ENCODE measurements around the gene ADAM19.

The ADAM19 gene

DNA sequence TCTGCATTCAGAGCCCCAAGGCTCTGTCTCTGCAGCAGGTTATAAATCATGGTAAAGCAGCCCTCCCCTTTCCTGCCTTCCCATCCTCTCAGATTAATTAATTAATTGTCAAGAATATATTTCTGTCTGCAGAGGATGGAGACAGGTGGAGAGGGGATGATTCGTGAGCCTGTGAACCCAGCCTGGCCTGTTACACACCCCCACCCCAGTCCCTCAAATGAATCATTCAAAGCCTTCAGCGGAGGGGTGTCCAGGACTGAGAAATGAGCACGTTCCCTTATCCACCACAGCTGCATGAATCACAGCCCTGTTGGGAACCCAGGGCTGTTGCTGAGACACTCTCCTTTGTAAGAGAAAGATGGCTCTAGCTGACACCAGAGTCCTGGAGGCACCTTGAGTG is 59.6 kb downstream of the ADAM19 start:
- no peak for DNase-seq (ENCODE audit: low spot score)

- no peak for DNase-seq (ENCODE audit: low spot score)
These were observed 60.6 kb downstream of the ADAM19 start for GRCh38 chr5:157514974-157515373.

DNA sequence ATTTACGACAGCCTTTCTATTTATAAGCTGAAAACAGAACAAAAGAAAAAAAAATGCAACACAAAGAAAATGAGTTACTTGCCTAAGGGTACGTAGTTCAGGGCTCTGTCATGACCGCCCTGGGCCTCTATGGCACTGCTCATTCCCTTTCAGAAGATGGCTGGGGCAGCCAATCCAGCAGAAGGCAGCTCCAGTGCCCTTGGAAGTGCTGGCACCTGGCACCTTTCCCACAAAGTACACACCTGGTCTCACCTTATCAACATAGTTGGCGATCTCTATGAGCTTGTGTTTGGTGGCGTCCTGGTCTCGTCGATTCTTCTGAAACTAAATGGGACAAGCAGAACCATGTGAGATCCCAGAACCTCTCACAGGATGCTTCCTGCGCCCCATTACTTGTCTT is 62.4 kb downstream of the ADAM19 start:
- DNase-seq (ENCODE audit: low spot score): no peak

GRCh38 chr5:157511651-157512644 is 63.6 kb downstream of the ADAM19 start:
- no peak for DNase-seq (ENCODE audit: low spot score)

DNA sequence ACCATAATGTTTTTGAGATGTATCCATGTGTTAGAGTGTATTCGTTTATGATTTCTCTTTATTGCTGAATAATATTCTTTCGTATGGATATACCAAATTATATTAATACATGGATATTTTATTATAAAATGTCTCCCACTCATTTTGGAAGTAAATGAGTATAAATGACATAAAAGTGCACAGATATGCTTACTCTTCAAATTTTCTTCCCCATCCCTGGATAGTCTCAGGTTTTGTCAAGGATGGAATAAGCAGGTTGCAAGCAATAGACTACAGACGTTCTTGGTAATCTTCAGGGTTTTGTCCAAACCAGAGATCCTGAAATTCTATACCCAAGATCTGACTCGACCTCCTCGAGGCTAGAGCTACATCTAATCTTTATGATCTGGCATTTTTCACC is 64.9 kb downstream of the ADAM19 start:
- DNase-seq (ENCODE audit: low spot score): no peak

DNA sequence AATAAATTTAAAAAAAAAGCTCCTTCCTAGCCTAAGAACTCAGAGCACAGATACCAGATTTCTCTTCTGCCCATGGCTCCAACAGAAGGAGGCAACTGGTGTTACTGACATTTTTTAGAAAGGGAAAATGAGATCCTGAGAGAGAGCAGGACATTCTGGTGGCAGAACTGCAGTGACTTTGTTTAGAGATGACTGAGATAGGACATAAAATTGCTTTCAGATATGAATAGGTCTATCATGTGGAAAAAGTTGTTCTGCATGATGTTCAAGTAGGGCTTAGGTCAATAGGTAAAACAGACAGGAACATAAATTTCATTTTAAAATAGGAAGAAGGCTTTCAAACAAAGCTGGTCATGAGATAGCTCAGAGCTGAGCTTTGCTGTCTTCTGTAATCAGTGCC is 66.0 kb downstream of the ADAM19 start:
- no peak for DNase-seq (ENCODE audit: low spot score)

DNA sequence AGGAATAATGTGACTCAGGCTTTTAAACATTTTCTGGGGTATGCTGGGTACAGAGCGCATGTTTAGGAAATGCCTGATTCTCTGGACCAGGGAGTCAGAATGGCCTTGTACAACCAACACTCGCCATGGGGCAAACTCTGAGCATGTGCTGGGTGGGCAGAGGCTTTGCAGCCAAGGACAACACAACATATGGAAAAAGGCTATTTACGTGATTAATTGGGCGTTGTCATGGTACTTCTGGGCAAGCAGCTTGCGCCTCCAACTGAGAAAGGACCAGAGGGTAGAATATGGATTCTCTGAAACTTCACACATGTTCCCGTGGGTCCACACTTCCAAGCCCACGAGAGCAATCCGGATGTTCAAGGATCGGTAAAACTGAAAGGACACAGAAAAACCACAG is 66.5 kb downstream of the ADAM19 start:
- no peak for DNase-seq (ENCODE audit: low spot score)

DNA sequence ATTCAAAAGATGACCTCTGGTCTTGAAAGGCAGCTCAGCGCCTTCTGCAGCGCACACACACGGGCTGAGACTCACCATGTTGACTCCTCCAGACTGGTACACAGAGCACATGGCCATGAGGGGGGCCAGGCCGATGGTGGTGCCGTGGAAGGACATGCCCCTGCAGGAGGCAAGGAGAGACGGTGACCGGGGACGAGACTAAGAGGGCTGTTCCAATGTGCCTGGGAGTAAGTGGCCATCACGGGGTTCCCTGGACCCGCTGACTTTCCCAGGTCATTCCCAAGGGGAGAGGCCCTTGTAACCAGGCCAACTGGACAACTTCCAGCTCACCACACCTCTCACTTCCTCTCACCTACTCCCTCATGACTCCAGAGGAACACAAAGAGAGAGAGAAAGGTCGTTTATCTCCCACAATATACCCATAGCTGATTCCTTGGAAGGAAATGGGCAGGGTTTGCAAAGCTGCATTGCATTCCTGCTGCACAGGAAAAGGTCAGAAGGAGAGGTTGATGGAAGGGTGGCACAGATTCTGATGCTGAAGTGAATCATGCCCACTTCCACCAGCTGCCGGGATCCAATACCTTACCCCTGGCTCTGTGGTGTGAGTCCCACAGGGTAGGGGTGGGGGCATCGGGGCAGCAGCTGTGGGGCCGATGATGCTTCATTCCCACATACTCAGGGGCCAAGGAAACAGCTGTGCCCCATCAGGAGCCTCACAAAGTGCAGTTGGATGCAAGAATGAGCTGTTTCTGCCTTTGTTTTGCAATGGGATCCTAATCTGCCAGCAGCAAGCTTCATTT is 68.4 kb downstream of the ADAM19 start:
- no peak for DNase-seq (ENCODE audit: low spot score)

DNA sequence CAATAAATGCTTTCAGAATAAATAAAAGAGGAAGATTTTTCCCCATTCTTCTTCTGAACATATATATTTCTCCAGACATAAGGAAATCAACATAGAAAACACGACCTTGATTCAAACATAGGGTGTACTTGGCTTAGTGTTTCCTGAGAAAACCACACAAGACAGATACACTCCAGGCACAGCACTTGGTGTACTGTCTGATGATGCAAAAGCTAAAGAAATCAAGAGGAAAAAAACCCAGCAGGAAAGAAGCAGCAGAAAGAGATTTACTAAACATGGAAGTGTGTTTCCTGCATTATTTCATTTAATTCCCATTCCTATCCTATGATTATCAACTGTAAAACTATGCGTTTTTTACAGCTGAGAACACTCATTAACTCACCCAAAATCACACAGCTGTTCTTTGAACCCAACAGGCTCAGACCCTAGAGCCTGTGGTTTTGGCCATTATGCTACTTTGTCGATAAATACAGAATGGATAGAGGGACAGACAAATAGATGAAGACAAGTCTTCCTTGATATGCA is 69.4 kb downstream of the ADAM19 start:
- no peak for DNase-seq (ENCODE audit: low spot score)

- no peak for DNase-seq (ENCODE audit: low spot score)
These were observed 70.1 kb downstream of the ADAM19 start for GRCh38 chr5:157505496-157505895.

DNA sequence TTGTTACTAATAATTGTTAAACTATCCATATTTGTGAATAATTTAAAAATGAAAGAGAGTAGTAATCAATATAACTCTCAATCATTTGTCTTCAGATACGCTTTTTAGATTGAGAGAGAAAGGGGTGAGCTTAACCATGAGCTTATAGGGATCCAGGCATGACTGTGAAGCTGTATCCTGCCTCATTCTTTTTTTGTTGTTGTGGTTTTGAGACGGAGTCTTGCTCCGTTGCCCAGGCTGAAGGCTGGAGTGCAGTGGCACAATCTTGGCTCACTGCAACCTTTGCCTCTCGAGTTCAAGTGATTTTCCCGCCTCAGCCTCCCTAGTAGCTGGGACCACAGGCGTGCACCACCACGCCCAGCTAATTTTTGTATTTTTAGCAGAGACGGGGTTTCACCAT is 71.5 kb downstream of the ADAM19 start:
- DNase-seq (ENCODE audit: low spot score): no peak

- no peak for DNase-seq (ENCODE audit: low spot score)
These were observed 73.4 kb downstream of the ADAM19 start for GRCh38 chr5:157502143-157502647.

DNA sequence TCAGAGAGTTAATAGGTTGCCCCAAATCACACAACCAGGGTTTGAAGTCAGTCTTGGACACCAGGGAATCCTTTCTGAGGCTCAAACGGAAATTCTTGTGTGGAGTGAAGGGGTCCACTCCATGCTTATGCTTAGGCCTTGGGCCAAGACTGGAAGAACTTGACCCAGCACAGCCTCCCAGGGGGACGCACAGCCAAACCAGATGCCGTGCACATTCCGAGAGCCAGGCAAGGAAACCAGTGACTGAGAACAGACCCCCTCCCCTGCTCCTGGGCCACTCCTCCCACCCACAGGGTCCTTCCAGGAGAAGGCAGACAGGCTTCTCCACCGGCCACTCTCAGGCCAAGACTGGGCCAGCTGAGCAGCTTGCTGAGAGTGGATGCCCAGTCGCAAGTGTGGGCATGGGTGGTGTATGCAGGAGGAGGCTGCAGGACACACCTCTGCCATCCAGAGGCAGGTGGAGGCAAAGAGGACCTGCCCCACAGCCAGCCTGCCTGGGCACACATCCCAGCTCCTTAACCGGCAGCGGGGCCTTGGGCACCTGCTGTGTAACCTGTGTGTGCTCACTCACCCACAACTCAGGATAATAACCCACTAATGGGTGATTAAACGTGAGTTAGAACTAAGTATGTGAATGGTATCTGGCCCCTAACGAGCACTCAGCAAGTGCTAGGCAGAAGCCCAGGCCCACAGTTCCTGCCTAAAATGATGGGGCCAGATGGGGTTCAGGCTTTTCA is 77.5 kb downstream of the ADAM19 start:
- DNase-seq (ENCODE audit: low spot score): no peak

DNA sequence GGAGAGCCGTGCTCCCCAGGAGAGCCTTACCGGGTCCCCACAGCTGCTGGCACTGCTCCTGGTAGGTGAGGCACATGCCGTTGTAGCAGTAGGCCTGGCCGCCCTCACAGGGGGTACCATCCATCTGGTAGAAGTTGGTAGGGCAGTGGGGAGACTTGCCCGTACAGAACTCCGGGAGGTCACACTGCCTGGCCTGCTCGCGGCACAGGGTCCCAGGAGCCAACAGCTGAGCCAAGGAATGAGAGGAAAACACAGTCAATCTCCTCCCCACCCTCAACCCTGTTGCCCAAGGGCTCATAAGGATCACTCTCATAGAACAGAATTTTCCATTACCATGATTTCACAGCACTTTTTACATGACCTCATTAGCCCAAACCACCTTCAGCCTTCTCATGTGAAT is 78.7 kb downstream of the ADAM19 start:
- DNase-seq (ENCODE audit: low spot score): no peak

DNA sequence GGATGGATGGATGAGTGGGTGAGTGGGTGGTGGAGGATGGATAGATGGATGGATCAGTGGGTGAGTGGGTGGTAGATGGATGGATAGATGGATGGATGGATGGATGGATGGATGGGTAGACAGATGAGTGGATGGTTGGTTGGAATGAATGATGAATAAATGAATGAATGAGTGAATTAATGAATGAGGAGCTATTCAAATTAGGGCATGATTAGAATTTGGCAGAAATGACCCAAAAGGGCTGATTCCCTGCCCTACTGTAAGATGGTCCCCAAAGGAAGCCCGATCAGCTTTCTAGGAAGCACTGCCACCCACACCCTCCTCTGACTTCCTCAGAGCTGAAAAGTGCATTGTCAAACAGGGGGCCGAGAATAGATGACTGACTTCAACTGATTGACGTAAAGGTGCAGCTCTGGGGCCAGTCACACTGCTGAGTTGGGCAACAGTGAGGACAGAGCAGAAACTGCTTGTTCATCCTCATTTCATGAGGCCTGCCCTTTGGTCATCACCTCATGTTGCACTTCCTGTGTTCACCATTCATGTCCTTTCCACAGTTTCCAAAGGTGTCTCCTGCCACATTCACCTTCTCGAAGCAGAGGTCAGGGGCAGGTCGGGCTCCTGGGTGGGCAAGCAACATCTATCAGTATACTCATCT is 81.3 kb downstream of the ADAM19 start:
- DNase-seq (ENCODE audit: low spot score): no peak

DNA sequence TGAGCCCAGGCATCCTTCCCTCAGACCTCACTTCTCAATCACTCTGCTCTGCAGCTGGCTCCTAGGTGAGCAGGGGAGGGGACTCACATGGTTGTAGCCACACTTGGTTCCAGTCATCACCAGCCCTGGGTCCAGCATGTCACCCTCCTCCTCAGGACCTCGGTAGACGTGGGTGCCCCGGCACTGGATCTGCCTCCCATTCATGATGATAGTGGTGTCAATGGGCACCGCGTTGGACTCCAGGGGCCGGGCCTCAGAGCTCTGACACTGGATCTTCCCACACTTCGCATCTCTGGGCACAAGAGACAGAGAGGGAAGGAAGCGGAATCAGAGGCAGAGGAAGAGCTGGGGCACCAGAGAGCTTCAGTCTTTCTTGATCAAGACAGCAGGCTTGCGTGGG is 82.7 kb downstream of the ADAM19 start:
- DNase-seq (ENCODE audit: low spot score): no peak

DNA sequence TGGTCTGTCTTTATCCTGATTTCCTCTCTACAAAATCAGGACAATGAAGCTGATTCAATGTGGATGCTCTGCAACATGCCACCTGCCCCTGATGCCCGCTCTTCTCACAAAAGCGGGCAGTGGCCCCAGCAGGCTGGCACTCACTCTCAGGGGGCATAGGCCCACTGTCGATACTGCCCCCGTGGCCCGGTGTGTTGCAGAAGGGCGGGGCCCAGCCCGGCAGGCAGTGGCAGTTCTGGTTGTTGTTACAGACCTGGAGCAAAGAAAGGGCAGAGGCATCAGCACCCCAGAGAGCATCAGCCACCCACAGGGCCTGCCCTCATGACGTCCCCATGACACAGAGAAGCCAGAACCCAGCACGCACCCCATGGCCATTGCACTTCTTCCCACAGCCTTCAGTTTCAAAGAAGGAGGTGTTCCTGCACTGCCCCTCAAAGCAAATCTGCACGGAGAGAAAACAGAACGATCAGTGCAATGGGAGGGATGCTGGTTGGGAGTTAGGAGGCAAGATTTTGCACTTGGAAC is 84.0 kb downstream of the ADAM19 start:
- no peak for DNase-seq (ENCODE audit: low spot score)

DNA sequence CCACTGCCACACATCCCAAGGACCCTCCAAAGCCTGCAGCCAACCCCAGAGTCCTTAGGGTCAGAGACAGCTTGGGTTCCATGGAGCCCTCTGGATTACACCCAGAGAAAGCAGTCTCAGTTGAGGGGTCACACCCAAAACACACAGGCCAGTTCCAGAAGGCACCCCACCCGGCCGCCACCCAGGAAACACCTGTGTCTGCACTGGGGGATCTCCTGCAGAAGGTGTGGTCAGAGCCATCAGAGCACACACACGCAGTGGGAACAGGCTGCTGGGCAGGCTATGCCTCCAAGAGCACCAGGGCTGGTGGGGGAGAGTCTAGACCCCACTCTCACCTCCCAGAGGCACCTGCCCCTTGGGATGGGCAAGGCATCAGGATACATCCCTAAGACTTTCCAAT is 88.2 kb downstream of the ADAM19 start:
- DNase-seq (ENCODE audit: low spot score): no peak

DNA sequence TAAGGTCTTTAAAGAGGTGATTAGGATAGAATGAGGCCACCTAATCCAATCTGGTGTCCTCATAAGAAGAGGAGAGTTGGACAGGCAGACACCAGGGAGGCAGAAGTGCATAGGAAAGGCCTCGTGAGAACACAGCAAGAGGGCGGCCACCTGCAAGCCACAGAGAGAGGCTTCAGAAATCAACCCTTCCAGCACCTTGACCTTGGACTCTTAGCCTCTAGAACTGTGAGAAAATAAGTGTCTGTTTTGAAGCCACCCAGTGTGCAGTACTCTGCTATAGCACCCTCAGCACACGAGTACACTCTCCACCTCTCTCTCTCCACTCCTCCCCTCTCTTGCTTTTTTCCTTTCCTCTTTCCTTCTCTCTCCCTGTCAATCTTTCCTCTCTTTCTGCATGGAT is 88.7 kb downstream of the ADAM19 start:
- no peak for DNase-seq (ENCODE audit: low spot score)

- DNase-seq (ENCODE audit: low spot score): no peak
These were observed 89.3 kb downstream of the ADAM19 start for GRCh38 chr5:157486221-157486681.

GRCh38 chr5:157485811-157486210 is 89.8 kb downstream of the ADAM19 start:
- no peak for DNase-seq (ENCODE audit: low spot score)

Data from ecto neural progenitor cell (in vitro differentiated cells).